Left hindlimb (tissue), 1 donor: ENCODE results near the gene RRP1.

Experiments used
- DNase-seq: peaks from one replicate; pipeline ENCODE4 v3.0.0-alpha.2; 2018

The RRP1 gene

GRCh38 chr21:43789276-43790009 lies at the start of gene RRP1:
TSS of gene RRP1 (plus strand) at chr21:43789577. CDS start at chr21:43789630, 53 bp downstream.
- peak; percentile 94 for DNase-seq

GRCh38 chr21:43739621-43740435 lies 49.5 kb upstream of the RRP1 start:
- no peak for DNase-seq

- DNase-seq: no peak
Measured at GRCh38 chr21:43740497-43741156, 48.8 kb upstream of the RRP1 start.

- DNase-seq: no peak
Measured at GRCh38 chr21:43741423-43742096, 47.8 kb upstream of the RRP1 start.

- no peak for DNase-seq
Measured at GRCh38 chr21:43743947-43744346, 45.4 kb upstream of the RRP1 start.

- no peak for DNase-seq
Measured at GRCh38 chr21:43744725-43745124, 44.7 kb upstream of the RRP1 start.

GRCh38 chr21:43745772-43746517 lies 43.4 kb upstream of the RRP1 start:
- DNase-seq: no peak

- DNase-seq: no peak
Measured at GRCh38 chr21:43748622-43749021, 40.8 kb upstream of the RRP1 start.

GRCh38 chr21:43749651-43750262 lies 39.6 kb upstream of the RRP1 start:
- no peak for DNase-seq

- DNase-seq: no peak
Measured at GRCh38 chr21:43750339-43751033, 38.9 kb upstream of the RRP1 start.

- no peak for DNase-seq
Measured at GRCh38 chr21:43751955-43752591, 37.3 kb upstream of the RRP1 start.

- DNase-seq: no peak
Measured at GRCh38 chr21:43752758-43753438, 36.5 kb upstream of the RRP1 start.

GRCh38 chr21:43753439-43753799 lies 36.0 kb upstream of the RRP1 start:
- no peak for DNase-seq

GRCh38 chr21:43754948-43755781 lies 34.2 kb upstream of the RRP1 start:
- DNase-seq: no peak

- no peak for DNase-seq
Measured at GRCh38 chr21:43755820-43756594, 33.4 kb upstream of the RRP1 start.

- no peak for DNase-seq
Measured at GRCh38 chr21:43757601-43758000, 31.8 kb upstream of the RRP1 start.

- DNase-seq: peak; percentile 68
Measured at GRCh38 chr21:43758111-43758641, 31.2 kb upstream of the RRP1 start.

- no peak for DNase-seq
Measured at GRCh38 chr21:43758811-43759210, 30.6 kb upstream of the RRP1 start.
